ENCODE data around the gene LRRC75A. TPM values are rescaled to one million over a fixed set of nuclear protein-coding genes. Genes with fewer than 3 reads are reported as not detected.

LRRC75A gene
- total RNA-seq, 1 experiment from 2014 or later, result 10.1 TPM

DNA sequence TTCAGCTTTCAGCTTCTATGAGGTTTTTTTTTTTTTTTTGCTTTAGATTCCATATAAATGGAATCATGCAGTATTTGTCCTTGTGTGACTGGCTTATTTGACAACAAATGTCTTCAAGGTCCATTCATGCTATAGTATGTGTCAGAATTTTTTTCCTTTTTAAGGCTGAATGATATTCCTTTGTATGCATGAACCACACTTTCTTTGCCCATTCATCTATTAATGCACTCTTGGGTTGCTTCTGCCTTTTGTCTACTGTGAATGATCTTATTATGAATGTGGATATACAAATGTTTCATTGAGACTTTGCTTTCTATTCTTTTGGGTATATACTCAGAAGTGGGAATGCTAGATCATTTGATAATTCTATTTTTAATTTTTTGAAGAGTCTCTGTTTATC is 27.0 kb upstream of the LRRC75A start:
- Histone ChIP-seq H4K8ac (replicated peaks; ENCODE audit: insufficient read length, low read depth, low read length) (no peak overlapping the region), H2BK15ac (ENCODE audit: low read depth, low read length) (no peak overlapping the region), H2BK12ac (ENCODE audit: insufficient read length, low read depth, low read length) (no peak overlapping the region), H3K79me1 (ENCODE audit: insufficient read depth, low read depth, low read length, poor library complexity, severe bottlenecking) (no peaks in the 10 kb centered on the region), H2BK5ac (ENCODE audit: insufficient read length, low read length) (no peak overlapping the region), H4K5ac (ENCODE audit: insufficient read length, low read depth, low read length) (no peak overlapping the region), H3K4ac (ENCODE audit: low read depth, low read length) (no peak overlapping the region), H2AFZ (ENCODE audit: low read length) (no peak overlapping the region), H3K27ac (ENCODE audit: insufficient read length, low read depth, low read length) (no peak overlapping the region), H2BK120ac (ENCODE audit: low read depth, low read length, poor library complexity, severe bottlenecking) (no peak overlapping the region), H3K56ac (ENCODE audit: insufficient read length, low read depth, low read length) (no peak overlapping the region), H3T11ph (ENCODE audit: low read length) (no peak overlapping the region), H4K91ac (ENCODE audit: insufficient read length, low read depth, low read length) (no peak overlapping the region), H2AK5ac (ENCODE audit: insufficient read length, low read length) (no peak overlapping the region), H3K4me2 (ENCODE audit: insufficient read depth, insufficient read length, low read length) (no peak overlapping the region), H3K79me2 (ENCODE audit: insufficient read depth, low read length) (no peaks in the 10 kb centered on the region), H3K23me2 (ENCODE audit: insufficient read length, low read depth, low read length, poor library complexity, severe bottlenecking) (no peaks in the 10 kb centered on the region), H3K9me3 (ENCODE audit: control insufficient read depth, low read depth, low read length) (no peaks in the 10 kb centered on the region), H3K23ac (ENCODE audit: insufficient read length, low read depth, low read length) (no peak overlapping the region), H3K27me3 (ENCODE audit: insufficient read depth, low read length) (no peaks in the 10 kb centered on the region; the same call in 1 of the 2 replicates), H3K4me1 (ENCODE audit: insufficient read depth, low read length) (peaks cover 2% of the 10 kb centered on the region; the same call in 1 of the 2 replicates), H3K18ac (ENCODE audit: insufficient read length, low read depth, low read length) (no peak overlapping the region), H3K14ac (ENCODE audit: insufficient read depth, low read length) (no peak overlapping the region), H4K20me1 (ENCODE audit: control insufficient read depth, insufficient read depth, insufficient read length) (no peaks in the 10 kb centered on the region), H3K9ac (ENCODE audit: extremely low read depth, insufficient read length, low read length) (no peak overlapping the region), H2BK20ac (ENCODE audit: low read depth, low read length, poor library complexity, severe bottlenecking) (no peak overlapping the region)
- H3K36me3 Mint-ChIP-seq (ENCODE audit: insufficient read depth in 1 of 3, low read depth in 3 of 3), result peaks cover 0 to 3% (median 0%) of the 10 kb centered on the region in 3 experiments; a peak in 2 of 7 replicates
- H3K27ac Mint-ChIP-seq, result no peak overlapping the region
- peaks cover 15 to 17% of the 10 kb centered on the region in 2 experiments for H3K4me1 Mint-ChIP-seq
- H3K9me3 Mint-ChIP-seq, result no peaks in the 10 kb centered on the region
- TF ChIP-seq CTCF (conservative IDR thresholded peaks at IDR 0.05), result no peak
- H3K27me3 Mint-ChIP-seq (ENCODE audit: low read depth), result peaks cover 37% of the 10 kb centered on the region
- no peak overlapping the region for H3K4me3 Mint-ChIP-seq
- no peak for DNase-seq
